B cell (primary cell): Measurements from ENCODE around the gene SELENOH. TPM values are rescaled to one million over a fixed set of nuclear protein-coding genes. Genes with fewer than 3 reads are reported as not detected.

Experiments
- ATAC-seq: fragments of 200-7000 bp; cut with Tn5 transposase; one replicate; pipeline ENCODE4 v1.10.0; 2021; ENCODE audit warnings: low read depth, mild to moderate bottlenecking, moderate number of reproducible peaks, moderate library complexity
- CTCF ChIA-PET: fragments of 350-600 bp; sonication (Branson Sonifier 250); formaldehyde crosslinking; loops from one replicate; lab custom pipeline; 2021; ENCODE audit warnings: antibody characterized with exemption, inconsistent platforms; lab: Charles Lee
- POLR2A ChIA-PET: fragments of 350-600 bp; sonication (Branson Sonifier 250); formaldehyde crosslinking; loops from one replicate; lab custom pipeline; 2021; ENCODE audit warnings: antibody characterized with exemption; lab: Charles Lee
- DNase-seq: peaks from one replicate; pipeline ENCODE4 v3.0.0; 2013
- H2AFZ ChIP-seq: 2 replicates; pipeline ENCODE4 v1.6.1; 2012; ENCODE audit warnings: mild to moderate bottlenecking, low read depth, low read length; ENCODE audit not compliant: insufficient read depth, poor library complexity, severe bottlenecking
- H3K27ac ChIP-seq, 2 donors: 1 replicate in 1 of 2; 2 replicates in 1 of 2; pipeline ENCODE4 v1.5.1; 2012 to 2013; ENCODE audit warnings: low read length in 2 of 2, mild to moderate bottlenecking in 2 of 2, moderate library complexity in 1 of 2
- H3K27me3 ChIP-seq, 4 experiments: fragments of 200-600 bp in 1 of 4; sonication (generic) in 1 of 4; replicated peaks in 1 of 4; 1 replicate in 2 of 4; 2 replicates in 2 of 4; pipeline versions ENCODE4 v1.6.1 to v1.7.0; 2013 to 2016; ENCODE audit warnings: low read length in 3 of 4, mild to moderate bottlenecking in 2 of 4, mixed read lengths in 1 of 4, moderate library complexity in 1 of 4; ENCODE audit not compliant: insufficient read depth in 4 of 4, control insufficient read depth in 3 of 4; ENCODE audit errors: control extremely low read depth in 1 of 4
- H3K36me3 ChIP-seq, 2 experiments: replicated peaks in 1 of 2; 1 replicate in 1 of 2; 2 replicates in 1 of 2; pipeline versions ENCODE4 v1.6.1 to v1.7.1; 2013; ENCODE audit warnings: low read length in 1 of 2; ENCODE audit not compliant: insufficient read depth in 2 of 2, control insufficient read depth in 1 of 2; ENCODE audit errors: control extremely low read depth in 1 of 2, extremely low read depth in 1 of 2
- H3K4me1 ChIP-seq, 2 donors: fragments of 200-600 bp in 1 of 2; sonication (generic) in 1 of 2; 1 replicate in 1 of 2; 2 replicates in 1 of 2; pipeline versions ENCODE4 v1.5.1 to v1.6.1; 2013 to 2017; ENCODE audit warnings: low read length in 2 of 2; ENCODE audit not compliant: control insufficient read depth in 2 of 2, insufficient read depth in 2 of 2
- H3K4me2 ChIP-seq: replicated peaks from 2 replicates; pipeline ENCODE3; 2012; ENCODE audit warnings: mild to moderate bottlenecking, low read depth, low read length; ENCODE audit not compliant: poor library complexity, severe bottlenecking
- H3K4me3 ChIP-seq, 5 experiments: fragments of 200-600 bp in 1 of 5; sonication (generic) in 1 of 5; 1 replicate in 3 of 5; 2 replicates in 2 of 5; pipeline versions ENCODE4 v1.5.1 to v1.7.0; 2011 to 2016; ENCODE audit warnings: low read length in 4 of 5, mild to moderate bottlenecking in 4 of 5, low read depth in 2 of 5, control low read depth in 1 of 5, moderate library complexity in 1 of 5; ENCODE audit not compliant: insufficient read depth in 1 of 5; ENCODE audit errors: control extremely low read depth in 1 of 5, extremely low read depth in 1 of 5
- H3K79me2 ChIP-seq: fragments of 200-600 bp; sonication (generic); one replicate; pipeline ENCODE4 v1.6.0; 2016; ENCODE audit warnings: low read length; ENCODE audit not compliant: control insufficient read depth, insufficient read depth
- H3K9ac ChIP-seq: fragments of 200-600 bp; sonication (generic); 2 replicates; pipeline ENCODE4 v1.6.1; 2017; ENCODE audit warnings: mild to moderate bottlenecking, low read length, moderate library complexity
- H3K9me3 ChIP-seq, 3 donors: one replicate each; pipeline versions ENCODE4 v1.6.1 to v1.7.1; 2013; ENCODE audit warnings: low read length in 2 of 3; ENCODE audit not compliant: control insufficient read depth in 2 of 3, insufficient read depth in 1 of 3; ENCODE audit errors: control extremely low read depth in 1 of 3
- H4K20me1 ChIP-seq: 2 replicates; pipeline ENCODE4 v1.6.0; 2012; ENCODE audit warnings: mild to moderate bottlenecking, low read length; ENCODE audit not compliant: insufficient read depth, control insufficient read depth, poor library complexity, severe bottlenecking
- H3K27ac Mint-ChIP-seq: one replicate; pipeline ENCODE4 v1.8.0; 2021; ENCODE audit warnings: mixed read lengths
- H3K27me3 Mint-ChIP-seq: one replicate; pipeline ENCODE4 v1.8.0; 2021; ENCODE audit warnings: mixed read lengths
- H3K4me1 Mint-ChIP-seq: one replicate; pipeline ENCODE4 v1.8.0; 2021; ENCODE audit warnings: mixed read lengths
- H3K4me3 Mint-ChIP-seq: one replicate; pipeline ENCODE4 v1.8.0; 2021; ENCODE audit warnings: mixed read lengths
- H3K9me3 Mint-ChIP-seq: one replicate; pipeline ENCODE4 v1.8.0; 2022; ENCODE audit warnings: mixed read lengths; ENCODE audit not compliant: insufficient read depth
- EZH2 ChIP-seq: IDR thresholded peaks from 2 replicates; pipeline ENCODE4 v1.6.1; 2012; ENCODE audit warnings: borderline replicate concordance, low read depth, mild to moderate bottlenecking, moderate library complexity, low read length; ENCODE audit not compliant: insufficient read depth, poor library complexity, severe bottlenecking
- WGBS: methylation state at CpG from one replicate; pipeline ENCODE4 v1.1.5; 2013; ENCODE audit warnings: missing lambda C conversion rate; ENCODE audit not compliant: insufficient coverage; 5-methylcytosine and 5-hydroxymethylcytosine counted together
- intact Hi-C: fragments of 100-400 bp; cut with micrococcal nuclease; formaldehyde crosslinking; loops from one replicate; pipeline ENCODE4 v1.10.0; 2022
- polyA plus RNA-seq: library from polyadenylated mRNA; depleted of rRNA; stranded (reverse); fragments of >200 nt; gene quantifications from 2 replicates; pipeline ENCODE4 v1.2.3, GENCODE V29; 2012
- total RNA-seq, 2 donors: library from RNA; stranded (reverse); fragments of 120-200 nt in 1 of 2; gene quantifications; 1 replicate in 1 of 2; 2 replicates in 1 of 2; pipeline versions ENCODE4 v1.2.3 to v1.2.4, GENCODE V29; 2013 to 2022
- TF ChIP-seq, protein P1 (sequence below): fragments of 200-600 bp; IDR thresholded peaks from one replicate; pipeline ENCODE4 v1.8.0; 2022; ENCODE audit warnings: antibody characterized with exemption, mild to moderate bottlenecking

Gene SELENOH
- total and polyA plus RNA-seq, 2 donors (not counting 1 experiment from before 2014, with no cell fraction given): 147 to 196 TPM

DNA sequence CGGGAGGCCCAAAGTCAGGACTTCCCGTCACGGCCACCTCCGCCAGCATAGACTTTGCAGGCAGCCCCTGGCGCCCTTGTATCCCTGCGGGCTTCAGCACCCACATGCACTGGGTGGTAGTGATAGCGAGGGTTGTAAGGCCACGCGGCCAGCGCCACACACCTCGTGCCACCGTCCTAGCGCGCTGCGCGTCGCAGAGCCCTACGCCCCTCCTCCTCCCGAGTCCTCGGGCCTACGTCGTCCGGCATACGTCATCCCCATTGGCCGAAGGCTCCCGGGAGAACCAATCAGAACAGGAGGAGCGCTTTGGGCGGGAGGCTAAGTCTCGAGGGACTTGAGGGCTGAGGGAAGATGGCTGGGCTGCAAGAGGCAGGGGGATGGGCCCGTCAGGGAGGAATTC is 11.7 kb downstream of the SELENOH start:
- Histone ChIP-seq H3K79me2 (peaks cover 3% of the 10 kb centered on the region), H3K36me3 (peaks cover 0 to 4% of the 10 kb centered on the region in 2 experiments), H3K27me3 (no peaks in the 10 kb centered on the region), H2AFZ (no peak overlapping the region), H3K4me2 (no peak overlapping the region), H3K27ac (no peak overlapping the region), H3K4me3 (no peak overlapping the region), H3K9me3 (no peaks in the 10 kb centered on the region), H3K9ac (no peak overlapping the region), H3K4me1 (no peaks in the 10 kb centered on the region), H4K20me1 (no peaks in the 10 kb centered on the region)
- Mint-ChIP-seq H3K27me3 (no peaks in the 10 kb centered on the region), H3K27ac (no peak overlapping the region), H3K4me3 (no peak overlapping the region), H3K9me3 (no peaks in the 10 kb centered on the region), H3K4me1 (peaks cover 8% of the 10 kb centered on the region)
- DNase-seq: no peak
- intact Hi-C loops: no loop called here
- no peak for ATAC-seq
- WGBS: 97% methylated on average over 30 of the region's 30 CpGs
- ChIA-PET POLR2A (interaction anchor here (0.7 kb wide), 1 partner anchor 46 kb away, joined by 3 read pairs; no protein-coding TSS in a partner anchor), CTCF (interaction anchor here (0.7 to 6.8 kb wide), 2 partner anchors 49 to 244 kb away, joined by 4 to 180 read pairs; no protein-coding TSS in a partner anchor)
- TF ChIP-seq, protein P1, sequence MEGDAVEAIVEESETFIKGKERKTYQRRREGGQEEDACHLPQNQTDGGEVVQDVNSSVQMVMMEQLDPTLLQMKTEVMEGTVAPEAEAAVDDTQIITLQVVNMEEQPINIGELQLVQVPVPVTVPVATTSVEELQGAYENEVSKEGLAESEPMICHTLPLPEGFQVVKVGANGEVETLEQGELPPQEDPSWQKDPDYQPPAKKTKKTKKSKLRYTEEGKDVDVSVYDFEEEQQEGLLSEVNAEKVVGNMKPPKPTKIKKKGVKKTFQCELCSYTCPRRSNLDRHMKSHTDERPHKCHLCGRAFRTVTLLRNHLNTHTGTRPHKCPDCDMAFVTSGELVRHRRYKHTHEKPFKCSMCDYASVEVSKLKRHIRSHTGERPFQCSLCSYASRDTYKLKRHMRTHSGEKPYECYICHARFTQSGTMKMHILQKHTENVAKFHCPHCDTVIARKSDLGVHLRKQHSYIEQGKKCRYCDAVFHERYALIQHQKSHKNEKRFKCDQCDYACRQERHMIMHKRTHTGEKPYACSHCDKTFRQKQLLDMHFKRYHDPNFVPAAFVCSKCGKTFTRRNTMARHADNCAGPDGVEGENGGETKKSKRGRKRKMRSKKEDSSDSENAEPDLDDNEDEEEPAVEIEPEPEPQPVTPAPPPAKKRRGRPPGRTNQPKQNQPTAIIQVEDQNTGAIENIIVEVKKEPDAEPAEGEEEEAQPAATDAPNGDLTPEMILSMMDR: no peak
- no peak for TF ChIP-seq EZH2

DNA sequence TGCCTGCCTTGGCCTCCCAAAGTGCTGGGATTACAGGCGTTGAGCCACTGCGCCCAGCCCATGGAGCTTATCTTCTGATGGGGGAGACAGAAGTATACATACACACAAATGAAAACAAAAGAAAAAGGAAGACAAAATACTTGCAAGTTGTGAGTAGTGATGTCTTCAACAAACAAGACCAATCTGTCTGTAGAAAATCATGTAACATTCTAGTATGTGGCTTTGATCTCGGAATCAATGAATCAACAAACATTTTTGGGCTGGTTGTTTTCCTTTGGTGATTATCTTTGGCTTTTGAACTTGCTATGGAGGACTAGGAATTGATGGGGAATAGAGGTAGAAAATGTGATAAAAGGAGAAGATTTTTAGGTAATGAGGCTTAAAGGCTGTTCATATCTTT is 16.9 kb downstream of the SELENOH start:
- no peak overlapping the region for H3K4me3 Mint-ChIP-seq
- Histone ChIP-seq H3K27ac (no peak overlapping the region), H3K36me3 (no peaks in the 10 kb centered on the region), H3K4me2 (no peak overlapping the region), H2AFZ (no peak overlapping the region), H3K9me3 (no peaks in the 10 kb centered on the region), H4K20me1 (no peaks in the 10 kb centered on the region), H3K4me3 (no peak overlapping the region), H3K79me2 (peaks cover 14% of the 10 kb centered on the region), H3K27me3 (no peaks in the 10 kb centered on the region), H3K9ac (no peak overlapping the region), H3K4me1 (peaks cover 4 to 6% of the 10 kb centered on the region in 2 donors)
- no peak for DNase-seq
- no peak overlapping the region for H3K27ac Mint-ChIP-seq
- H3K4me1 Mint-ChIP-seq: peaks cover 15% of the 10 kb centered on the region
- no peaks in the 10 kb centered on the region for H3K27me3 Mint-ChIP-seq
- ChIA-PET CTCF (interaction anchor here (1.2 to 6.8 kb wide), 4 partner anchors 27 to 48 kb away, joined by 3 to 75 read pairs (median 4); no protein-coding TSS in a partner anchor), POLR2A (no interaction called here)
- WGBS: 100% methylated on average over 1 of the region's 3 CpGs
- no peak for ATAC-seq
- TF ChIP-seq, protein P1: no peak
- TF ChIP-seq EZH2: no peak
- intact Hi-C loops: no loop called here
- H3K9me3 Mint-ChIP-seq: no peaks in the 10 kb centered on the region
